ENCODE data around the gene SNAPC2.

- no peak for TF ChIP-seq CTCF (IDR thresholded peaks at IDR 0.05)
- no peak for TF ChIP-seq POLR2A (IDR thresholded peaks at IDR 0.05)
Measured at GRCh38 chr19:7924241-7924640, 4.1 kb downstream of the SNAPC2 start.

All from adrenal gland (tissue), 5 donors.